Vagina (tissue), 2 donors: ENCODE data around the gene PRSS27.

ENCODE experiments used
- CTCF ChIP-seq, 3 experiments: fragments of 450-650 bp in 2 of 3; fragments of 200-600 bp in 1 of 3; sonication (generic) in 1 of 3; IDR thresholded peaks; one replicate each; pipeline ENCODE4 v1.5.1; 2017 to 2019; ENCODE audit warnings: antibody characterized with exemption in 3 of 3, mild to moderate bottlenecking in 2 of 3, moderate library complexity in 2 of 3
- POLR2A ChIP-seq, 2 donors: fragments of 450-650 bp; IDR thresholded peaks; one replicate each; pipeline ENCODE4 v1.6.1; 2017; ENCODE audit warnings: antibody characterized with exemption in 2 of 2, mild to moderate bottlenecking in 2 of 2, moderate library complexity in 2 of 2
- POLR2AphosphoS5 ChIP-seq, 2 donors: sonication (generic); formaldehyde crosslinking; IDR thresholded peaks; one replicate each; pipeline ENCODE4 v1.9.0; 2017; ENCODE audit warnings: antibody characterized with exemption in 2 of 2, mild to moderate bottlenecking in 2 of 2, low read depth in 1 of 2; ENCODE audit not compliant: insufficient read depth in 1 of 2

DNA sequence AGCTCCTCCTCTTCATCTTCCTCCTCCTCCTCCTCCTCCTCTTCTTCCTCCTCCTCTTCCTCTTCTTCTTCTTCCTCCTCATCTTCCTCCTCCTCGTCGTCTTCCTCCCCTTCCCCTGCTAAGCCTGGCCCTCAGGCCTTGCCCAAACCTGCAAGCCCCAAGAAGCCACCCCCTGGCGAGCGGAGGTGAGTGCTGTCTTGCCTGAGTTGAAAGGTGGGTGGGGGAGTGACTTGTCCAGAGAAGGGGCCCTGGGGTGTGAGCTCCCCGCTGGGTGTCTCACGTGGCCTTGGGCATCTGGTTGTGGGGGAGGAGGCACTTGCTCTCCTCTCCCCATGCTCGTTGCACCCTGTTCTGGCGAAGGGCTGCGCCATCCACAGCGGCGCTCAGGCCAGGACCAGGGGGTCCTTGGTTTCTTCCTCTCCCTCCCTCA lies 49.1 kb upstream of the PRSS27 start:
- TF ChIP-seq CTCF (IDR thresholded peaks at IDR 0.05) (no peak), POLR2AphosphoS5 (IDR thresholded peaks at IDR 0.05; ENCODE audit: insufficient read depth in 1 of 2, low read depth in 1 of 2) (no peak), POLR2A (IDR thresholded peaks at IDR 0.05) (no peak)
